Head of caudate nucleus (tissue), 42 donors: ENCODE data around the gene AGFG2.
"Not testable (repeated sequence)": the region's sequence is repeated elsewhere in the genome, so short reads cannot be mapped to it uniquely, and the experiment has no call there.

ENCODE experiments used
- DNase-seq, 42 donors: peaks; one replicate each; pipeline versions ENCODE4 v3.0.0 to v3.0.0-alpha.2; 2020 to 2021; ENCODE audit warnings: mixed read lengths in 7 of 42
- intact Hi-C: fragments of 100-400 bp; cut with DNase I; formaldehyde crosslinking; loops from one replicate; pipeline ENCODE4 v1.15.0; 2022

Gene AGFG2

DNA sequence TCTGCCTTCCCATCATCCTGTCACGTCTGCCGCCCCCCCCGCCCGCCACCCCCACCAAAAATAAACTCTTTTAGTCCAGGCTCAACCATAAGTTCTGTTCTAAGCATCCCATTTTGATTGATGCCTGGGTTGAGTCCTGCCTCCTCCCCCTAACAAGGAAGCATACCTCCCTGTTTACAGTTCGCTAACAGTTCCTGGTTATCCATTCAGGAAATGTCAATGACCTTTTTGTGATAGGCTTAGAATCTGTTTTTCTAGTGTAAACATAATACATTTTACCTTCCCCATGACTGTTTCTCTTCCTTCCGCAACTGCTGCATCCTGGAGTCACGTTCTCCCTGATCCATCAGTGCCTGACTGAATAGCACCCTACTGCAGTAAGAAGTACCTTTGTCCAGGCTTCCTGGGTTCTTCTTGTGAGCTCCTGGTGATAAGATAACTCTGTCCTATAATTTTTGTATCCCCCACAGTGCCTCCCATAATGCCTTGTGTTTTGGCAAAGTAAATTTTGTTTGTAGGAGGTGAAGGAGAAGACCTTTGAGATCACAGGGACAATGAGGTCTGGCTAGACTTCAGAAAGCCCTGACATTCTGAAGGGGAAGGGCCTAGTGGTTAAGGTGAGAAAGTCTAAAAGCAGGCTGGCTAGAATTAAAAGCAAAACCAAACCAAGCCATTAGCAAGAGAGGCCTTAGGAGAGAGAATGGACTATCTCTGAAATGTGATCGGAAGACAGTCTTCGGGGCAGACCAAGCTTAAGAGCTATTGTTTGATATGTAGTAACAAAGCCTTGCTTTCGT lies 7.3 kb downstream of the AGFG2 start:
- no peak for DNase-seq

GRCh38 chr7:100546926-100547800 lies 8.2 kb downstream of the AGFG2 start:
- peak in 12 of 42 donors; percentile 12 to 75 (median 49) for DNase-seq
- intact Hi-C loops: no loop called here

More for the DNA sequence above, 7.3 kb downstream of the AGFG2 start:
- intact Hi-C loops: no loop called here

- peak in 1 of 42 donors; percentile 64 for DNase-seq
- intact Hi-C loops: no loop called here
These were observed 8.9 kb downstream of the AGFG2 start for GRCh38 chr7:100547872-100548271.

DNA sequence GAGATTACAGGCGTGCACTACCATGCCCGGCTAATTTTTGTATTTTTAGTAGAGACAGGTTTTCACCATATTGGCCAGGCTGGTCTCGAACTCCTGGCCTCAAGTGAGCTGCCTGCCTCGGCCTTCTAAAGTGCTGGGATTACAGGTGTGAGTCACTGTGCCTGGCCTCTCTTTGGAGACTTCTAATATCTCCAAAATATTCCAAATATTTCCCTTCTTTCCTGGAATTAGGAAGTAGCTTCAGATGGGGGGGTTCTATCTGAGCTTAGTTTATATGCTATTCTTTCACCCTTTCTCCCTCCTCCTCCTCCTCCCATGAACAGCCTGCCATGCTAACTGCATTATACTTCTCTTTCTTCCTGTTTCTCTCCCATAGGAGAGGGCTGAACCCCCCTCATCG lies 9.4 kb downstream of the AGFG2 start:
- intact Hi-C loops, DNase-seq: not testable (repeated sequence)

DNA sequence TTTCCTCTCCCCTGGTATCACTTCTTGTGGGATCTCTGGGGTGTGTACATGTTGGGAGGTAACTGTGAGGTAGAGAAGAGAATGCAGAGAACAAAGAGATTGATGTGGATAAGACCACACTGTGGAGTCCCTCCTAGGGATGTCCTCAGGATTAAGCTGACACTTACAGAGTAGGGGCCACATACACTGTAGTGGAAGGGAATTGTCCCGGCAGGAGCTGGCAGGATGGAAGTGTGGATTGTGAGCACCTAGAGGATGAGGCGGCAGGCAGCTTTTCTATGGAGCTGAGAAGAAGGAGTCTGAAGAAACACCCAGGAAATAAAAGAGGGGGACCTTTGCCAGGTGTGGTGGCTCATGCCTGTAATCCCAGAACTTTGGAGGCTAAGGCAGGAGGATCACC lies 13.5 kb downstream of the AGFG2 start:
- intact Hi-C loops: no loop called here

DNA sequence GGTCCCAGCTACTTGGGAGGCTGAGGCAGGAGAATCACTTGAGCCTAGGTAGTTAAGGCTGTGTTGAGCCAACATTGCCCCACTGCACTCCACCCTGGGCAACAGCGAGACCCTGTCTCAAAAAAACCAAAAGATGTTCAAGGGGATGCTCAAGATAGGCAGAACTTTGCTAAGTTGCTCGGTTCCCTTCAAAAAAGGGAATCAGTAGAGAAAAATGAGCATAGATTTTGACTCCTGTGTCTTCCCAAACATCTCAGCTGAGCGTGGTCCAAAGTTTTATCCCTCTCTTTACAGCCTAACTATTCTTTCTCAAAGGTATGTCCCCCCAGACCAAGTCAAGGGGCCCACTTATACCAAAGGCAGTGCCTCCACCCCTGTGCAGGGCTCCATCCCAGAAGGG lies 14.0 kb downstream of the AGFG2 start:
- no peak for DNase-seq
- intact Hi-C loops: no loop called here

More for the DNA sequence above, 13.5 kb downstream of the AGFG2 start:
- no peak for DNase-seq

DNA sequence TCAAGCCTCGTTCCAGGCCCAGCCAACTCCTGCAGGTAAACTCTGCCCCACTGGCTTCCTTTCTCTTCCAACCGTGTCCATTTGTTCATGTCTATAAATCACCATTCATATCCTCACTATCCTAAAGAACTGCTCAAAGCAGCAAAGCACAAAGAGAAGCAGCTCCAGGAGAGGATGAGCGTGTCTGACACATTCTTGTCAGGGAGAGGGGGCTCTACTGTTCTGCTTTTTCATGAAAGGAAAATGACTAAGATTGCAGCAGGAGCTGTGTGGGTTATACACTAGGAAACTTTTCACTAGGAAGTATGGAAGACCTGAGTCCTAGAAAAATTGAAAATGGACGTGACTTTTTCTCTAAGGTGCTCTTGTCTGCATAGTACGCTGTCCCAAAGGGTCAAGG lies 16.7 kb downstream of the AGFG2 start:
- no peak for DNase-seq
- intact Hi-C loops: no loop called here

- intact Hi-C loops: no loop called here
- no peak for DNase-seq
These were observed 17.5 kb downstream of the AGFG2 start for GRCh38 chr7:100556541-100556940.

GRCh38 chr7:100559127-100559526 lies 20.1 kb downstream of the AGFG2 start:
- DNase-seq: peak in 10 of 42 donors; percentile 39 to 72 (median 58)
- intact Hi-C loops: no loop called here

- intact Hi-C loops: no loop called here
- peak in 1 of 42 donors; percentile 1 for DNase-seq
These were observed 22.6 kb downstream of the AGFG2 start for GRCh38 chr7:100561491-100562194.

DNA sequence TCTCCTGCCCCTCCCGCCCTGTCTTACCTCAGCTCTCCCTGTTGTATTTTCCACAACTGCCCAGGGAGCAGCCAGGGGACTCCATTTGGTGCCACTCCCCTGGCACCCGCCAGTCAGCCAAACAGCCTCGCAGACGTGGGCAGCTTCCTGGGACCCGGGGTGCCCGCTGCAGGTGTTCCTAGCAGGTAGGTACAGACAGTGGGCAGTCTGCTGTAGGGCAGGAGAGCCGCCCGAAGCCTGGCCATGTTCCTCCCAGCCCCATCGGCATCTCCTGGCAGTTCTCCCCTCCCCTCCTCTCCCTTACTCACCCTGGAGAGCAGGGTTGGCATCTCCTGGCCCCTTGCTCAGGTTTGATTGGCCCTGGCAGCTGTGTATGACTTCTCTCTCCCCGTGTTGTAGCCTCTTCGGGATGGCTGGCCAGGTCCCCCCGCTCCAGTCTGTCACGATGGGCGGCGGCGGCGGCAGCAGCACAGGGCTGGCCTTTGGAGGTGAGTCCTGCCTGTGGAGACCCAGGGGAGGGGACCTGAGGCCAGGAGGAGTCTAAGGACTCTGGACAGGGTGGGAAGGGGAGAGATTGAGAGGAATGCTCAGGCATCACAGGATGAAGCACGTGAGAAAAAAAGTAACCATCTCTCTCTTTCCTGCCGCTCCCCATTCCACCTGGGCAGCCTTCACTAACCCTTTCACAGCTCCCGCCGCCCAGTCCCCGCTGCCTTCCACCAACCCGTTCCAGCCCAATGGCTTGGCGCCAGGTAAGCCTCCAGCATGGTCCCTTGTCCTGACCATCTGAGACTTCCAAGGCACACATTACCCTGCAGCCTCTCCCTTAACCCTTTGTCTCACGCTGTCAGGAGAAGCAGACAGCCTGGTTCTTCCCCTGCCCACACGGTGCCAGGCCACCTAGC lies 23.4 kb downstream of the AGFG2 start:
- peak in 1 of 42 donors; percentile 27 for DNase-seq
- intact Hi-C loops: no loop called here

DNA sequence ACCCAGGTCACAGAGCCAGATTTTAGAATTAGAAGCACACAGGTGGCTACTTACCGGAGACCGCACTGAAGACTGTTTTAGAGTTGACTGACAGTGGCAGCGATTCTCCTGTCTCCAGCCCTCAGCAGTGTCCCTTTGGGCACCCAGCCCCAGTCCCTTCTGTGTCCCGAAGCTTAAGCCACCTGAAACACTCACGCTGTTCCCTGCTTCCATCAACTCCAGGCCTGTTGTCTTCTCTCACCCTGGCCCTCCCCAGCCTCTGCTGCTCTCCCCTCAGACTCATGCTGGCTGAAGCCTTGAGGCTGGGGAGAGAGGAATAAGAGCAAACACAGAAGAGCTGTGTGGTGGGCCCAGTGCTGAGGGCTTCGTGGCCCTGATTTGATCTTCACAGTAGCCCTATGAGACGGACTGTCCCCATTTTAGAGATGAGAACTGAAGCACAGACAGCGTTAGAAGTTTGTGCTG lies 24.1 kb downstream of the AGFG2 start:
- intact Hi-C loops: no loop called here
- peak in 1 of 42 donors; percentile 18 for DNase-seq

DNA sequence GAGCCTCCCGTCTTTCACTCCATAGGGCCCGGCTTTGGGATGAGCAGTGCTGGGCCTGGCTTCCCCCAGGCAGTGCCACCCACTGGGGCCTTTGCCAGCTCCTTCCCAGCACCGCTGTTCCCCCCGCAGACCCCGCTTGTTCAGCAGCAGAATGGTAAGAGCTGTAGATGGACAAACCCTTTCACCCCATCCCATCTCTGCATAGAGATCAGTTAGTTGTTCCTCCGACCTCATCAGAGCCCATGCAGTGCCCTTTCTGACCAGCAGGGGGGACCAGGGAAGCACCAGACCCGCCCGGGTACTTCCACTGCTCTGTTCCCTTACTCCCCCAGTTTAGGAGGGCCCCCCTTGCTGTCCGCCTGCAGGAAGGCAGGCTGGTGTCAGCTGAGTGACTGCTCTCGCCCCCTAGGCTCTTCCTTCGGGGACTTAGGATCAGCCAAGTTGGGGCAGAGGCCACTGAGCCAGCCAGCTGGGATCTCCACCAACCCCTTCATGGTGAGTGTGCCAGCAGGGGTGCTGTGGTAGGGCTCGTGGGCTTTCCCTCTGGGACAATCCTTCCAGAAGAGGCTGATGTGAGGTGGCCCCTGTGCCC lies 24.9 kb downstream of the AGFG2 start:
- intact Hi-C loops: no loop called here
- peak; percentile 64 to 94 (median 84) for DNase-seq

GRCh38 chr7:100564405-100564804 lies 25.4 kb downstream of the AGFG2 start:
- intact Hi-C loops, DNase-seq: not testable (repeated sequence)

- intact Hi-C loops: loop anchor here (5.0 kb wide), 1 partner anchor 83 kb away; the partner anchor contains the start of gene NYAP1
- peak in 1 of 42 donors; percentile 10 for DNase-seq
These were observed 26.1 kb downstream of the AGFG2 start for GRCh38 chr7:100565133-100565571.

DNA sequence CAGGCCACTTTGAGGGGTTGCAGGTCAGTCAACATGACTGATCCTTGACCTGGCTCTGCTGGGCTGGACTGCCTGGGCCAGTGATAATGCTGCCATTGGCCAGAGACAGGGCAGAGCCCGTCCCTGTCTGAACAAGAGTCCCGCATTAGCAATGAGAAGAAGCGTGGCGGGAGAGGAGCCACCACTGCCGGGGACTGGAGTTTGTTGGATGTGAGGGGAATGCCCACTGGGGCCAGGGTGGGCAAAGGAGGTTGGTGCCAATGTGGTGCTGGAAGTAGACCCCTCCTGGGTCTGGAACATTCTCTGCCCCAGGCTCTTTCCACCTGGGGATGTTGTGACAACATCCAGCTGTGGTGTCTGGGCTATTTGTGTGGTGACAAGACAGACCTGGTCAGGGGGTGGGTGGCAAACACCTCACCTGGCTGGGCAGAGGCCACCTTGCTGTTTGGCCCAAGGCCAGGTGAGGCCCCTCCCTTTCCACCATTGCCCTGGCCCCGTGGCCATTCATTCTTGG lies 27.1 kb downstream of the AGFG2 start:
- peak in 1 of 42 donors; percentile 21 for DNase-seq
- intact Hi-C loops: loop anchor here (5.0 kb wide), 1 partner anchor 84 kb away; the partner anchor contains the start of gene NYAP1

DNA sequence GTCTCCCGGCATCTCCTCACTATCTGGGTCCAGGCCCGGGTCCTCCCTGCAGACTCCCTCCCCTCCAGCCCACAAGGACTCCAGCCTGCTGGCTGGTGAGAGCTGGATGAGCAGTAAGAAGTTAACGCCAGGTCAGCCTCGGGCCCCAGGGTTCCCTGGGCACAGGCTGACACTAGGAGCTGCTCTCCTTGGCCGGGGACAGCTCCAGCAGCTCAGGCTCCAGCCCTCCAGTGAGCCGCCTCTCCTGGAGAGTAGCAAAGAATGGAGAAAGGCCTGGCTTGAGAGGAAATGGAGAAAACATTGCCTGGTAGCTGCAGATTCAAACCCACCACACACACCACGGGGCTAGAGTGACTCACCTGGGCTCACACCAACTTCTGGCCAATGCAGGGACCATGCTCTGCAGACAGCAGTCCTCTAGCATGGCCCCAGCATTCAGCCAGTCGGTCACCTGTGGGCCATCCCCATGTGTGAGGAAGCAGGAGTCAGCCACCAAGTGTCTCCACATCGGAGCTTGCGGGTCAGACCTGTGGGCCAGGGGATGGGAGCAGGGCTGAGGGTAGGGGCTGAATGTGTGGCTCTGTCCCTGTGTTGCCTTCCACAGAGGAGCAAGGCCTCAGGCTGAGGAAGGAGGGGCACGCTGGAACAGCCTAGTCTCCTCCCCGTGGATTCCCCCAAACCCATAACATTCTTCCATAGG lies 28.2 kb downstream of the AGFG2 start:
- DNase-seq: peak in 1 of 42 donors; percentile 31
- intact Hi-C loops: loop anchor here (5.0 kb wide), 1 partner anchor 85 kb away; the partner anchor contains the start of gene NYAP1
